AG09319 (cell line): ENCODE data around the gene TCEAL4.

Experiments used
- DNase-seq: peaks from one replicate; pipeline ENCODE4 v3.0.0-alpha.2; 2010; ENCODE audit warnings: low read depth; ENCODE audit errors: extremely low read depth
- CTCF ChIP-seq: IDR thresholded peaks from 2 replicates; pipeline ENCODE4 v1.5.1; 2011; ENCODE audit warnings: low read depth, mild to moderate bottlenecking, inconsistent platforms, low read length, moderate library complexity

TCEAL4 gene

GRCh38 chrX:103615781-103616371 is 30.6 kb downstream of the TCEAL4 start:
- no peak for DNase-seq
- TF ChIP-seq CTCF, result no peak

GRCh38 chrX:103616676-103617186 is 31.4 kb downstream of the TCEAL4 start:
- TF ChIP-seq CTCF, result no peak
- DNase-seq, result no peak

- DNase-seq, result no peak
- TF ChIP-seq CTCF, result no peak
These were observed 38.8 kb downstream of the TCEAL4 start for GRCh38 chrX:103624111-103624510.

- TF ChIP-seq CTCF, result no peak
- DNase-seq, result no peak
These were observed 41.5 kb downstream of the TCEAL4 start for GRCh38 chrX:103626855-103627254.

GRCh38 chrX:103628386-103629317 is 43.3 kb downstream of the TCEAL4 start, which contains the start of gene TCEAL1:
TCEAL1 (plus strand) TSS chrX:103628975; CDS start chrX:103629917, 942 bp downstream.
- no peak for DNase-seq
- TF ChIP-seq CTCF, result no peak

- peak; percentile 35 for DNase-seq
- peak; percentile 74 for TF ChIP-seq CTCF
These were observed 44.2 kb downstream of the TCEAL4 start for GRCh38 chrX:103629318-103630170.
